ENCODE data around the gene C1orf116. TPM values are rescaled to one million over a fixed set of nuclear protein-coding genes. Genes with fewer than 3 reads are reported as not detected.

C1orf116 gene
- total and polyA plus RNA-seq, 4 donors, result 0.27 to 0.79 (median 0.46) TPM

GRCh38 chr1:207035877-207036551, 3.5 kb upstream of the C1orf116 start:
- WGBS, result 94% methylated on average over 4 of the region's 4 CpGs
- H3K27ac ChIP-seq (ENCODE audit: low read depth in 1 of 2, low read length in 2 of 2), result no peak overlapping the region
- H3K27me3 ChIP-seq (ENCODE audit: control insufficient read depth in 4 of 4, insufficient read depth in 4 of 4, low read length in 3 of 4), result no peaks in the 10 kb centered on the region
- H3K9ac ChIP-seq (ENCODE audit: low read depth in 1 of 2, low read length in 2 of 2), result no peak overlapping the region
- H3K9me3 ChIP-seq (ENCODE audit: control insufficient read depth in 4 of 4, low read length in 3 of 4), result no peaks in the 10 kb centered on the region
- H3K4me3 ChIP-seq (ENCODE audit: low read depth in 1 of 3, low read length in 3 of 3), result no peak overlapping the region
- DNase-seq (ENCODE audit: low spot score), result no peak
- no peaks in the 10 kb centered on the region for H3K36me3 ChIP-seq (ENCODE audit: control insufficient read depth in 4 of 4, insufficient read depth in 3 of 4, low read depth in 1 of 4, low read length in 3 of 4)
- H3K4me1 ChIP-seq (ENCODE audit: control insufficient read depth in 4 of 4, insufficient read depth in 4 of 4, low read length in 3 of 4), result peaks cover 5 to 19% (median 16%) of the 10 kb centered on the region in 4 donors
- TF ChIP-seq ATF3 (IDR thresholded peaks at IDR 0.05) (no peak), HNF4A (conservative IDR thresholded peaks at IDR 0.05) (no peak)

GRCh38 chr1:207034998-207035397, 2.4 kb upstream of the C1orf116 start:
- no peak for DNase-seq (ENCODE audit: low spot score)
- H3K4me1 ChIP-seq (ENCODE audit: control insufficient read depth in 4 of 4, insufficient read depth in 4 of 4, low read length in 3 of 4), result peaks cover 8 to 22% (median 20%) of the 10 kb centered on the region in 4 donors
- H3K27ac ChIP-seq (ENCODE audit: low read depth in 1 of 2, low read length in 2 of 2), result no peak overlapping the region
- no peaks in the 10 kb centered on the region for H3K9me3 ChIP-seq (ENCODE audit: control insufficient read depth in 4 of 4, low read length in 3 of 4)
- H3K27me3 ChIP-seq (ENCODE audit: control insufficient read depth in 4 of 4, insufficient read depth in 4 of 4, low read length in 3 of 4), result no peaks in the 10 kb centered on the region
- TF ChIP-seq NR2F2 (IDR thresholded peaks at IDR 0.05), result no peak
- H3K36me3 ChIP-seq (ENCODE audit: control insufficient read depth in 4 of 4, insufficient read depth in 3 of 4, low read depth in 1 of 4, low read length in 3 of 4), result no peaks in the 10 kb centered on the region
- no peak overlapping the region for H3K4me3 ChIP-seq (ENCODE audit: low read depth in 1 of 3, low read length in 3 of 3)
- H3K9ac ChIP-seq (ENCODE audit: low read depth in 1 of 2, low read length in 2 of 2), result no peak overlapping the region

GRCh38 chr1:207034208-207034607, 1.7 kb upstream of the C1orf116 start:
- H3K9me3 ChIP-seq (ENCODE audit: control insufficient read depth in 4 of 4, low read length in 3 of 4), result no peaks in the 10 kb centered on the region
- no peaks in the 10 kb centered on the region for H3K36me3 ChIP-seq (ENCODE audit: control insufficient read depth in 4 of 4, insufficient read depth in 3 of 4, low read depth in 1 of 4, low read length in 3 of 4)
- no peak for DNase-seq (ENCODE audit: low spot score)
- TF ChIP-seq SP1 (IDR thresholded peaks at IDR 0.05) (no peak), EGR1 (IDR thresholded peaks at IDR 0.05; ENCODE audit: low read depth in 2 of 2) (no peak), RAD21 (IDR thresholded peaks at IDR 0.05) (no peak), FOXA1 (IDR thresholded peaks at IDR 0.05) (no peak), HNF4G (IDR thresholded peaks at IDR 0.05) (no peak)
- H3K27me3 ChIP-seq (ENCODE audit: control insufficient read depth in 4 of 4, insufficient read depth in 4 of 4, low read length in 3 of 4), result no peaks in the 10 kb centered on the region
- H3K4me3 ChIP-seq (ENCODE audit: low read depth in 1 of 3, low read length in 3 of 3), result no peak overlapping the region
- H3K27ac ChIP-seq (ENCODE audit: low read depth in 1 of 2, low read length in 2 of 2), result no peak overlapping the region
- H3K4me1 ChIP-seq (ENCODE audit: control insufficient read depth in 4 of 4, insufficient read depth in 4 of 4, low read length in 3 of 4), result peaks cover 6 to 20% (median 15%) of the 10 kb centered on the region in 4 donors
- no peak overlapping the region for H3K9ac ChIP-seq (ENCODE audit: low read depth in 1 of 2, low read length in 2 of 2)
- WGBS, result 78% methylated on average over 1 of the region's 1 CpG

GRCh38 chr1:207033302-207033701, 746 bp upstream of the C1orf116 start:
- H3K4me1 ChIP-seq (ENCODE audit: control insufficient read depth in 4 of 4, insufficient read depth in 4 of 4, low read length in 3 of 4), result peaks cover 6 to 20% (median 15%) of the 10 kb centered on the region in 4 donors
- 48% methylated on average over 2 of the region's 2 CpGs for WGBS

More at GRCh38 chr1:207033302-207033701, 746 bp upstream of the C1orf116 start:
- Histone ChIP-seq H3K9ac (ENCODE audit: low read depth in 1 of 2, low read length in 2 of 2) (no peak overlapping the region), H3K4me3 (ENCODE audit: low read depth in 1 of 3, low read length in 3 of 3) (no peak overlapping the region), H3K9me3 (ENCODE audit: control insufficient read depth in 4 of 4, low read length in 3 of 4) (no peaks in the 10 kb centered on the region), H3K36me3 (ENCODE audit: control insufficient read depth in 4 of 4, insufficient read depth in 3 of 4, low read depth in 1 of 4, low read length in 3 of 4) (no peaks in the 10 kb centered on the region), H3K27ac (ENCODE audit: low read depth in 1 of 2, low read length in 2 of 2) (no peak overlapping the region), H3K27me3 (ENCODE audit: control insufficient read depth in 4 of 4, insufficient read depth in 4 of 4, low read length in 3 of 4) (no peaks in the 10 kb centered on the region)
- no peak for DNase-seq (ENCODE audit: low spot score)
- TF ChIP-seq ZBTB33 (IDR thresholded peaks at IDR 0.05) (no peak), HNF4G (IDR thresholded peaks at IDR 0.05) (no peak), ATF3 (IDR thresholded peaks at IDR 0.05) (no peak), FOXA2 (IDR thresholded peaks at IDR 0.05) (no peak), MAX (IDR thresholded peaks at IDR 0.05) (no peak), SP1 (IDR thresholded peaks at IDR 0.05) (no peak), TAF1 (conservative IDR thresholded peaks at IDR 0.05) (no peak), GABPA (IDR thresholded peaks at IDR 0.05 in 1 of 2, conservative IDR thresholded peaks at IDR 0.05 in 1 of 2) (no peak), JUND (IDR thresholded peaks at IDR 0.05) (no peak), HNF4A (conservative IDR thresholded peaks at IDR 0.05) (no peak), REST (IDR thresholded peaks at IDR 0.05) (no peak), NR2F2 (IDR thresholded peaks at IDR 0.05) (no peak)
